Astrocyte of the cerebellum (primary cell): ENCODE results near the gene EEF1AKMT4.
"Not testable (repeated sequence)": the region's sequence is repeated elsewhere in the genome, so short reads cannot be mapped to it uniquely, and the experiment has no call there.

ENCODE experiments used
- DNase-seq: peaks from one replicate; pipeline ENCODE4 v3.0.0-alpha.2; 2011; ENCODE audit warnings: low read depth
- H3K4me3 ChIP-seq: 2 replicates; pipeline ENCODE4 v1.5.1; 2011; ENCODE audit warnings: mild to moderate bottlenecking, low read depth, low read length, moderate library complexity
- in situ Hi-C: cut with HindIII; loops from 2 replicates; pipeline ENCODE4 v1.10.0; 2017; ENCODE audit warnings: low sequenced_read_pairs
- TF ChIP-seq, protein P1 (sequence below): IDR thresholded peaks from 2 replicates; pipeline ENCODE4 v1.5.1; 2012; ENCODE audit warnings: low read length, low read depth, moderate library complexity, mild to moderate bottlenecking; ENCODE audit errors: missing control alignments

EEF1AKMT4 gene

DNA sequence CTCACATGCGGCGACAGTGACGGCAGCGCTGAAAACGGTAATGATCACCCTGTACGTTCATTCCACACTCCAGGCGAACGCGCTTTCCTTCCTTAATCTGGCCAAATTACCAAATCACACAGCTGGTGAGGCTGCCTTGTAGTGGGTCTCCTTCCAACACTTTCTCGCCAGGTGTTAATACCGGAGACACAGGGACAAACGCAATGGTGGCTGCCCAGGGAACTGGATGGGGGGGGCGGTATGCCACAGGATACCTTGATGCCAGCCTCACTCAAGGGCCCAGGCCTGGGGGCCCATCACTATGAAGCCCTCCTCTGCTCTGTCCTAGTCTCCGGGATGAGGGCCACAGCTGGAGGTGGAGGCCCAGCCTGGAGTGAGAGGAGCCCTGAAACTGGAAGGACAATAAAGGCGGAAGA is 13.3 kb downstream of the EEF1AKMT4 start:
- no peak for DNase-seq
- TF ChIP-seq, protein P1, sequence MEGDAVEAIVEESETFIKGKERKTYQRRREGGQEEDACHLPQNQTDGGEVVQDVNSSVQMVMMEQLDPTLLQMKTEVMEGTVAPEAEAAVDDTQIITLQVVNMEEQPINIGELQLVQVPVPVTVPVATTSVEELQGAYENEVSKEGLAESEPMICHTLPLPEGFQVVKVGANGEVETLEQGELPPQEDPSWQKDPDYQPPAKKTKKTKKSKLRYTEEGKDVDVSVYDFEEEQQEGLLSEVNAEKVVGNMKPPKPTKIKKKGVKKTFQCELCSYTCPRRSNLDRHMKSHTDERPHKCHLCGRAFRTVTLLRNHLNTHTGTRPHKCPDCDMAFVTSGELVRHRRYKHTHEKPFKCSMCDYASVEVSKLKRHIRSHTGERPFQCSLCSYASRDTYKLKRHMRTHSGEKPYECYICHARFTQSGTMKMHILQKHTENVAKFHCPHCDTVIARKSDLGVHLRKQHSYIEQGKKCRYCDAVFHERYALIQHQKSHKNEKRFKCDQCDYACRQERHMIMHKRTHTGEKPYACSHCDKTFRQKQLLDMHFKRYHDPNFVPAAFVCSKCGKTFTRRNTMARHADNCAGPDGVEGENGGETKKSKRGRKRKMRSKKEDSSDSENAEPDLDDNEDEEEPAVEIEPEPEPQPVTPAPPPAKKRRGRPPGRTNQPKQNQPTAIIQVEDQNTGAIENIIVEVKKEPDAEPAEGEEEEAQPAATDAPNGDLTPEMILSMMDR: no peak
- in situ Hi-C loops: no loop called here
- H3K4me3 ChIP-seq: no peak overlapping the region

DNA sequence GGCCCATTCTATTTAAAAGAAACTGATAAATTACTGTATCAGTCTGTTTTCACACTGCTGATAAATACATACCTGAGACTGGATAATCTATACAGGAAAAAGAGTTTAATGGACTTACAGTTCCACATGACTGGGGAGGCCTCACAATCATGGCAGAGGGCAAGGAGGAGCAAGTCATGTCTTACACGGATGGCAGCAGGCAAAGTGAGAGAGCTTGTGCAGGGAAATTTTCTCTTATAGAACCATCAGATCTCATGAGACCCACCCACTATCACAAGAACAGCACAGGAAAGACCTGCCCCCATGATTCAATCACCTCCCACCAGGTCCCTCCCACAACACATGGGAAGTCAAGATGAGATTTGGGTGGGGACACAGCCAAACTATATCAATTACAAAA is 17.8 kb downstream of the EEF1AKMT4 start:
- DNase-seq, H3K4me3 ChIP-seq: not testable (repeated sequence)
- in situ Hi-C loops: loop anchor here (5.0 kb wide), 1 partner anchor 100 kb away; no protein-coding TSS in a partner anchor

DNA sequence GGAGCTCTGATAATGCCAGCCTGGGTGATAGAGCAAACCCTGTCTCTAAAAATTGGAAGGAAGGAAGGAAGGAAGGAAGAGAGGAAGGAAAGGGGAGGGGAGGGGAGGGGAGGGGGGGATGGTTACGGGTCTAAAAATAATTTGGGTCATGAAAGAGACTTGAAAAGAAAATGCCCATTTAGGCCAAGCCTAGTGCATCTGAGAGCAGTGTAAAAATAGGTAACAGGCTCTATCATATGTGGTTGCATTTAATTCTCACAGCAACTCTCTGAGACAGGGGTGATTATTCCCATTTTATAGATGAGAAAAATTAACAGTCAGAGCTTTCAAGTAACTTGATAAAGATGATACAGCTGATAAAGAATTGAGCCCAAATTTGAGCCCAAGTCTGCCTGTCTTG is 22.8 kb downstream of the EEF1AKMT4 start:
- no peak overlapping the region for H3K4me3 ChIP-seq
- TF ChIP-seq, protein P1: no peak
- in situ Hi-C loops: no loop called here
- no peak for DNase-seq

- H3K4me3 ChIP-seq: no peak overlapping the region
- TF ChIP-seq, protein P1: no peak
- DNase-seq: no peak
- in situ Hi-C loops: no loop called here
These were observed 25.9 kb downstream of the EEF1AKMT4 start for GRCh38 chr3:184275381-184275701.

- TF ChIP-seq, protein P1: no peak
- in situ Hi-C loops: no loop called here
- DNase-seq: no peak
- no peak within 1 kb of the TSS for H3K4me3 ChIP-seq
These were observed 26.8 kb downstream of the EEF1AKMT4 start, which contains the start of gene ECE2 for GRCh38 chr3:184275961-184276910. ECE2 (plus strand) TSS chr3:184276022; CDS start chr3:184276154, 132 bp downstream.

DNA sequence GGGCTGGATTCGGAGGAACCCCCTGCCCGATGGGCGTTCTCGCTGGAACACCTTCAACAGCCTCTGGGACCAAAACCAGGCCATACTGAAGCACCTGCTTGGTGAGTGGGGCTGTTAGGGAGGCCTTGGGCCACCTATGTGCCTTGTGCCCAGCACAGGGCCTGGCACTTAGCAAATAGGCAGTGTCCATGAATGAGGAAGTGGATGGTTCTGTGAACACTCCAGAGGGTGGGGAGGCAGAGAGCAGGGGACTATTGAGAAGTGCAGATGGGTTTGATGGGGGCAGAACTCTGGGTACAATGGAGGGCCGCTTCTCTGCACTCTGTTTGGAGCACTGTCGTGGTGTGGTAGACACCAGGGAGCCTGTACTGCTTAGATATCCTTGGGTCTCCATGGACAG is 27.9 kb downstream of the EEF1AKMT4 start:
- in situ Hi-C loops: no loop called here
- no peak overlapping the region for H3K4me3 ChIP-seq
- TF ChIP-seq, protein P1: no peak
- no peak for DNase-seq

- H3K4me3 ChIP-seq: no peak overlapping the region
- no peak for DNase-seq
- in situ Hi-C loops: no loop called here
- TF ChIP-seq, protein P1: no peak
These were observed 33.5 kb downstream of the EEF1AKMT4 start for GRCh38 chr3:184282941-184283340.
